A549 (cell line): Measurements from ENCODE around the gene SLC35A4.

Source experiments
- CEBPB ChIP-seq, 2 experiments: fragments of >200 bp in 1 of 2; sonication (Bioruptor Twin) in 1 of 2; formaldehyde crosslinking in 1 of 2; IDR thresholded peaks; 2 replicates each; pipeline ENCODE4 v1.6.1; 2012 to 2016
- HOXA7 ChIP-seq: fragments of 250-450 bp; sonication (Bioruptor Pico); IDR thresholded peaks from 2 replicates; pipeline ENCODE4 v1.5.0; 2020; ENCODE audit warnings: mild to moderate bottlenecking, moderate library complexity
- POLR2A ChIP-seq: IDR thresholded peaks from 2 replicates; pipeline ENCODE4 v1.6.1; 2012; ENCODE audit warnings: mild to moderate bottlenecking, low read length
- RAD21 ChIP-seq, 2 experiments: fragments of >200 bp in 1 of 2; sonication (Bioruptor Twin) in 1 of 2; formaldehyde crosslinking in 1 of 2; IDR thresholded peaks in 1 of 2; conservative IDR thresholded peaks in 1 of 2; 2 replicates in 1 of 2; 3 replicates in 1 of 2; pipeline ENCODE4 v1.6.1; 2012 to 2018; ENCODE audit warnings: inconsistent platforms in 1 of 2
- TF ChIP-seq, protein P1 (sequence below): fragments of 250-450 bp; sonication (Bioruptor Pico); IDR thresholded peaks from 2 replicates; pipeline ENCODE4 v1.5.0; 2021; ENCODE audit warnings: mild to moderate bottlenecking, moderate library complexity, borderline replicate concordance

DNA sequence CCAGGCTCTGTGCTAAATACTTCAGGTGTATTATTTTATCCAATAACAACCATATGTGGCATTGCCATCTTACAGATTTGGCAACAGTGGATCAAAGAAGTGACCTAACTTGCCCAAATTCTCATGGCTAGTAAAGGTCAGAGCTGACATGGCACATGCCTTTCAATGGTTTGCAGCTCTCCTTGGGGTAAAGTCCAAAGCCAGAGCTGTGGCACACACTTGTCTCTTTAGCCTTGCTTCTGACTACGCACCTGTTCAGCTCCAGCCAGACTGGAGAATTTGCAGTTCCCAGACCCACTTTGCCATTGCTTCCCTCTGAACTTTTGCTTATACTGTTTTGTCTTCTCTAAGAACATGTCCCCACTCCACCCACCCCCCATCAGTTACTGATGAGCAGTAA lies 5.9 kb downstream of the SLC35A4 start:
- TF ChIP-seq HOXA7 (no peak), CEBPB (IDR thresholded peaks at IDR 0.05) (no peak), RAD21 (conservative IDR thresholded peaks at IDR 0.05 in 1 of 2, IDR thresholded peaks at IDR 0.05 in 1 of 2) (no peak), POLR2A (no peak)
- TF ChIP-seq, protein P1, sequence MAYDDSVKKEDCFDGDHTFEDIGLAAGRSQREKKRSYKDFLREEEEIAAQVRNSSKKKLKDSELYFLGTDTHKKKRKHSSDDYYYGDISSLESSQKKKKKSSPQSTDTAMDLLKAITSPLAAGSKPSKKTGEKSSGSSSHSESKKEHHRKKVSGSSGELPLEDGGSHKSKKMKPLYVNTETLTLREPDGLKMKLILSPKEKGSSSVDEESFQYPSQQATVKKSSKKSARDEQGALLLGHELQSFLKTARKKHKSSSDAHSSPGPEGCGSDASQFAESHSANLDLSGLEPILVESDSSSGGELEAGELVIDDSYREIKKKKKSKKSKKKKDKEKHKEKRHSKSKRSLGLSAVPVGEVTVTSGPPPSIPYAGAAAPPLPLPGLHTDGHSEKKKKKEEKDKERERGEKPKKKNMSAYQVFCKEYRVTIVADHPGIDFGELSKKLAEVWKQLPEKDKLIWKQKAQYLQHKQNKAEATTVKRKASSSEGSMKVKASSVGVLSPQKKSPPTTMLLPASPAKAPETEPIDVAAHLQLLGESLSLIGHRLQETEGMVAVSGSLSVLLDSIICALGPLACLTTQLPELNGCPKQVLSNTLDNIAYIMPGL: no peak
